GM18909 (cell line): ENCODE measurements around the gene TTLL12.

ENCODE experiments used
- ATAC-seq: cut with Tn5 transposase; IDR thresholded peaks from one replicate; pipeline ENCODE4 v1.9.1; 2021; ENCODE audit warnings: mild to moderate bottlenecking; ENCODE audit not compliant: unreplicated experiment, poor library complexity

Gene TTLL12

GRCh38 chr22:43135565-43135964, 51.4 kb downstream of the TTLL12 start:
- no peak for ATAC-seq

GRCh38 chr22:43134553-43134952, 52.4 kb downstream of the TTLL12 start:
- no peak for ATAC-seq

GRCh38 chr22:43133401-43133800, 53.5 kb downstream of the TTLL12 start:
- ATAC-seq: no peak

DNA sequence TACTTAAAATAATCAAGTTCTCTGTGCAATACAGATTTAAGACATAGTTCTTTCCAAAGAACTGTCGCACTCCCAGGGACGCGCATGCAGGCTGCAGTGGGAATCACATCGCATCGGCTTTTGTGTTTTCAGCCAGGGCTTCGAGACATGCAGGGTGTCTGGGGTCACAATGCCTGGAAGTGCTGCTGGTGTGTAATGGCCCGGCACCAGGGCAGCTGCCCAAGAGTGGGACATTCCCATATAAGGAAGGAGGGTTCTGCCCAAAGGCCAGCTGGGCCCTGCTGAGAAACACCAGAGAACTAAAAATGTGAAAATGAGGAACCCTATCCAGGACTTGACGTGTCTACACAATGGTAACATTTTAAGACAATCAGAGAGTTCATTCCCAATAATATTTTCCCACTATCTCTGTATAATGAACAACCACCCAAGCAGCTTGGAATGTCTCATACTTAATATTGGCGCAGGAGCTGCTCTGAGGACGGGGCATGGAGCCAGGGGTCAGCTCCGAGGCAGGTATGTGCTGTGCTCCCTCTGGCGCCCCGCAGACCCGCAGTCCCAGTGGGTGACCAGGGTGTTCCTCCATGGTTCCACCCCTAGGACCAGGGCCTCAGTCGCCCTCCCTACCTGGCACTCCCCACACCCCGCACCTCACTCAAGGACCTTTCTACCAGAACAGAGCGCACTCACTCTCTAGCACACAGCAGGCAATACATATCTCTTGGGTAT, 55.0 kb downstream of the TTLL12 start:
- ATAC-seq: no peak

- no peak for ATAC-seq
Measured at GRCh38 chr22:43129426-43130425, 57.2 kb downstream of the TTLL12 start.

GRCh38 chr22:43128928-43129424, 58.0 kb downstream of the TTLL12 start:
- no peak for ATAC-seq

DNA sequence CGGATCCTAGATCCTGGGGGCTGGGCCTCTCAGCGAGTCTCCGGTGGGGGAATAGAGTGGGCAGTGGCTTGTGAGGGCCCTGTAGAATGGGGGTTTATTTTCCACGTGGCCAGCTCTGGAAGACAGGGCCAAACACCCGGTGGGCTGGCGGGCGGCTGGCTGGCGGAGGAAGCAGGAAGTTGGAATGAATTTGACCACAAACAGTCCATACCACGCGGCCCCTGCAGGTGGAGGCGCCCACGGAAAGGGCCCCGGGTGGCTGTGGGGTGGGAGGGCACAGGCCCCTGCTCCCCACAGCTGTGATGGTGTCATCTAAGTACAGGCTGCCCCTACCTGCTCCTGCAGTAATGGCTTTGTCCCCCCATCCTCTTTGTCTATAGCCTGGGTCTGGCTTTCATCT, 58.8 kb downstream of the TTLL12 start:
- ATAC-seq: no peak

GRCh38 chr22:43127166-43127908, 59.6 kb downstream of the TTLL12 start:
- no peak for ATAC-seq

DNA sequence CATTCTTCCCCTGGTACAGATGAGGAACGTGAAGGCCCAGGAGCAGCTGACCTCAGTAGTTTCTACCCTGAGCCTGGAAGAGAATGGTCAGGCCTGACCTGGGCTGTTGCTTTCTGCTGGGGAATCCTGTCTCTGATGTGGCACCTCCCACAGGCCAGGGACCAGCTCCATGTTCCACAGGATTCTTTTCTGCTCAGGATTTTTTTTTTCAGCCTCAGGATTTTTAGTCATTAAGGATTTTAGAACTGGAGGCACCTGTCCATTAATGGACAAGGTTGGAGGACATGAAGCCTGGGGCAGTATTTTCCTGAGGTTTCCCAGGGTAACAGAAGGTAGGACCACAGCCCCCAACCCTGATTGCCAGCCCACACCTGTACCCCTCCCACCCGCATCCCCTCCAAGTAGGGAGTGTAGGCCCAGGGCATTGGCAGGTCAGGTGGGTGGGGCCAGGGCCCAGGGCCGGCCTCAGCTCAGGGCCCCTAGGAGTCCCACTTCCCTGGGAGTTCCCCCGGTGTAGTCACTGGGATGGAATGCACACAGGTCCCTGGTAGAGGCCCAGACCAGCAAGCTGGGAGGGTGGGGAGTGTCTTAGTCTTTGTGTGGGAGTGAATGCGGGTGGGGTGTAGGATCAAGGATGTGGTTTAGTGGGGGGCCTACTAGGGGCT, 60.3 kb downstream of the TTLL12 start:
- no peak for ATAC-seq

DNA sequence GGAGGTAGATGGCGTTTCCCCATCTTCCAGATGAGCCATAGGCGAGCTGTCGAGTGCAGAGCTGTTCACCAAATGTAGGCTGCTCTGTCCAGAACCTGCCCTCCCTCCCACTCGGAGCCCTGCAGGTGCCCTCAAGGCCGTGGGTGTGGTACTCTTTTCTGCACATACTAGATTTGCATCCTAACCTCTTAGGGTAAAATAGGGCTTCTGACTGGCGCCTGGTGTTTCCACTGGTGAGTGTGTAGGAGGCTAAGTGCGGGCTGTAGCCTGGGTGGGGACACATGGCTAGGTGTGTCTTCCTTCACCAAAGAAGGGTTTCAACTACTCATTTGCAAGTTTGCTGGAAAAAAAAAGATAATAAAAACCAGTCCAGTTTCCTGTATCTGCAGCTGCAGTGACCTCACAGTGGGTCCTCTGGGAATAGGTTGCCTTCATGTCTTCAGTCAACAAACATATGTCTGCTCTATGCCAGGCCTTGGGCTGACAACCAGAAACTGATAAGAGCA, 67.9 kb downstream of the TTLL12 start:
- peak; percentile 68 for ATAC-seq

GRCh38 chr22:43118024-43118849, 68.7 kb downstream of the TTLL12 start:
- ATAC-seq: no peak

GRCh38 chr22:43116932-43117331, 70.0 kb downstream of the TTLL12 start:
- no peak for ATAC-seq
